CD4-positive, alpha-beta T cell treated with Interleukin-6 at 100 ng/mL for 8 hours (primary cell): ENCODE data around the gene CHM.

ENCODE experiments used
- DNase-seq: peaks from one replicate; pipeline ENCODE4 v3.0.0-alpha.2; 2020; ENCODE audit warnings: mixed read lengths, low spot score

The CHM gene

DNA sequence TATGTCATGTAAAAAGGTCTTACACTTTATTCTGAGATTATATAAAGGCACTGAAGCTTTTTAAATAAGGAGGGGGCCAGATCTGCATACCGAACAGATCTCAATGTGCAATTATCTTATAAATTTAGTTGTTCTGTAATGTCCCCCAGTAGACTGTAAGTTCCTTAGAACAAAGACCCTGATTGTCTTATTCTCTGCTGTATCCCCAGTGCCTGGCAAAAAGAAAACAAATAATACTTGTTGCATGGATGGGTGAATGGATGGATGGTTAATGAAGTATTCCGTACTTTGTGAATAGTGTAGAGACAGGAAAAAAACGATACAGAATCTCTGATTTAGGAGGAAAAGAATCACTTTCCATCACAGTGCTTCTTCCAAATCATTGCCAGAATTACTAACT is 141.5 kb downstream of the CHM start:
- no peak for DNase-seq

GRCh38 chrX:85903692-85904471 is 143.5 kb downstream of the CHM start:
- no peak for DNase-seq

- no peak for DNase-seq
Observed at GRCh38 chrX:85897362-85898126, 149.8 kb downstream of the CHM start.

- no peak for DNase-seq
Observed at GRCh38 chrX:85882601-85883000, 164.8 kb downstream of the CHM start.

- DNase-seq, result no peak
Observed at GRCh38 chrX:85870585-85870984, 176.8 kb downstream of the CHM start.

GRCh38 chrX:85865324-85865723 is 182.0 kb downstream of the CHM start:
- DNase-seq, result no peak

- no peak for DNase-seq
Observed at GRCh38 chrX:85859426-85859825, 187.9 kb downstream of the CHM start.

DNA sequence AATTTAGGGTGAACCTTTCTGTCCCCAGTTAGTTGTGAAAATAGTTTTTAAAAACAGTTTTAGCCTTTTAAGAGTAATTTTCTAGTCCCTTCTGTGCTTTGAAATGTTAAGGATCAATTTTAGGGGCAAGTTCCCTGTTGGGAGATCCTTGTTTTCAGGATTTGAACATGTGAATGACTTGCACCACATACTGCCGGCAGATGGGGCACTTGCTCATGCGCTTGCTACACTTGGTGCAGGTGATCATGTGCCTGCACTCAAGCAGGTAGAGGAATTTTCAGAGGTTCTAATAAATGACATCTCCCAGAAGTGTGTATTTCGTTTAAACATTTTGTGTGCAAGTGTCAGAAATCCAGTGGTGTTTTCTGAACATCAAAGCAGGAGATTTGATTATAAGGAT is 195.9 kb downstream of the CHM start:
- DNase-seq, result peak; percentile 1

GRCh38 chrX:85836868-85837267 is 210.5 kb downstream of the CHM start:
- no peak for DNase-seq

DNA sequence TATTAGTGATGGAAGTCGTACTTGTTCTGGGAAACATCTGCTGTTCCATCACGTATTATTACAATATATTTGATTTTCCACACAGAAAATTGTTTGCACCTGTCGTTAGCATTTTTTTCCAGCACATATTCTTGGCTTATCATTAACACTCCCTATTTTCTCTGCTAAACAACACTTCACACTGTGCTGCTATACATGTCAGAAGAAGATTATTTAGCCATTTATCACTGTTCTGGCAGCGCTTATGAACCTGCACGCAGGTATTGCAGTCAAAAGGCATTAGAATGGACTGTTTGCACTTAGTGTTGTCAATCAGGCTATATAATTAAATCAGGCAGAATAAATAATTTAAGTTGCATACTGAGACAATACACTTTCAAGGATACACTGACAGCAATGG is 218.6 kb downstream of the CHM start:
- DNase-seq, result no peak

DNA sequence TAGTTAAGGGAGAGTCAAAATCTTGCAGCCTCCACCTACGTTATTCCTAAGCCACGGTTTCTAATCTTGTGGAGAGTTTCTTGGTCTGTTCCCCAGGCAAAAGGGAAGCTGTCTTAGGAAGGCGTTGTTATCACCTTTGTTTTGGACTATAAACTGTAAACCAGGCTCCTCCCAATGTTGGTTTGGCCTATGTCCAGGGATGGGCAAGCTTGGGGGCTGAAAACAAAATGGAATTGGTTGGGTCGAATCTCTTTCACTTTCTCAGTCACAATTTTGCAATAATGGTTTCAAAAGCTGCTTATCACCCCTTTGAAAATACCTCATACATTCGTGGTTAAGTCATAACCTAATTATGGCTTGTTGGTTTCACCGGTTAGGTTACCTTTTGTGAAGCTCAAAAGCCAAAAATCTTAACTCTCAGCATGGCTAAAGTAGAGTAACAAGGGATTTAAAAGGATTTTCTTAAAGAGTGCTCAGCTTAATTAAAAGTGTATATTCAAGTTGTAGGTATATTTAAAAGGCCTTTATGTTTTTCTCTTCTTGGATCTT is 232.1 kb downstream of the CHM start:
- DNase-seq, result no peak
